ENCODE results near the gene JPH3.

The JPH3 gene

DNA sequence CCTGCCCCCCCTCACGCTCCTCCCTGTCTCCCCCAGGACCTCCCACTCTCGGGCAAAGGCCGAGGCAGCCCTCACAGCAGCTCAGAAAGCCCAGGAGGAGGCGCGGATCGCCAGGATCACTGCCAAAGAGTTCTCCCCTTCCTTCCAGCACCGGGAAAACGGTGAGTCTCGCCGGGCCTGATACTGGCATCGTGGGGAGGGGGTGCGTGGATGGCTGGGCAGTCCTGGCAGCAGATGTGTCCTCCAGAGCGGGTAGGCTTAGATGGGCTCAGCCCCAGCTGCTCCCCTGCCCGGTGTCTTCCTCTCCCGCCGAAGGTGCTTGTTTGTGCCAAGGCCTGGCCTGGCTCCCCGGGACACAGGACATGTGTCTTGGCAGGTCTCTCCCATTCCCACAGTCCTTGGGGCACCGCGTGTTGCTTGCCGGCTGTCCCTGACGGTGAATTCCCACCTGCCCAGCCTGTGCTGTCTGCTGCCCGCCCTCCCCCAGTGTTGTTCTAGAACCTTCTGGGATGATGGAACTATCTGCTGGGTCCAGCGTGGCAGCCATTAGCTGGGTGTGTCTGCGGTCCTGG, 81.9 kb downstream of the JPH3 start:
- no peak for DNase-seq

DNA sequence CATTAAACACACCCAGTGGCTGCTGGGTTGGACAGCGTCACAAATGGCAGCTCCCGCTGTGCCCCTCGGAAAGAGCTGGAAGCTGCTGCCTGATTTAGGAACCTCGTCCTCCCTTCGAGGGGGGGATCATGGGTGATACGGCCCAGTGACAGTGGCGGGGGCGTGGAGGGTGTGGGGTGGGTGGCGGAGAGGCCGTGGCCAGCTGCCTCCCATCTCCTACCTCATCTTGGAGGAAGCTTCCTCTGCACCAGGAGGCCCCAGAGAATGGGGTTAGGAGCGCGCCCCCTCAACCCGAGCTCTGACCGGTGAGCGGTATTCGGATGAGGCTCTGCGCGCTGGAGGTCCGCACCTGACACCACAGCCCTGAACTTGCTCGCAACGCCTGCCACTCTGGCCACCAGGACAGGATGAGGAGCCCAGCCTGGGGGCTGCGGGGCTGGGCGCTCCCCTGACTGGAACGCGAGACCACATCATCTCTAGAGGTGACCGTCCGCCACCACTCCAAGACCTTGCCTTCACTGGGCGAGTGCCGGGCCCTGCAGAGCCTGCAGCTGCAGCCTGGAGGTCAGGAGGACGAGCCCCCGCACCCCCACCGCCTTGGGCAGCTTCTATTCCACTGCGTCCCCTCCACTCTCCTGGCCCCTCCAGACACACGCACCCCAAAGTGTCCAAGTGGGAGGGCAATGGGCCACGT, 82.5 kb downstream of the JPH3 start:
- no peak for DNase-seq

DNA sequence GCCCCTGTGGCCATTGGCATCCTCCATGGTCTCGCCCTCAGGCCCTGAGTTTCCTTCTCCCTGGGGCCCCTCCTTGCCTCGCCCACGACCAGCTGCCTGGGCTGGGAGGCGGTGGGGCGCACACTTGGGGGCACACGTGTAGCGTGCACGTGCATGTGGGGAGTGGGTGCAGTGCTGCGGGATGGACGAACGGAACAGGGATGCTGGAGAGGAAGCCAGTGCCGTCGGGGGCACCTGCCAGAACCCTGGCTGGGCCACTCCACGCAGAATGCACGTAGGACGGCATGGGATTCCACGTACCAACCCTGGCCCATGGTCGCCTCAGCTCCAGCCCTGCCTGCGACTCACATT, 83.1 kb downstream of the JPH3 start:
- DNase-seq: no peak

DNA sequence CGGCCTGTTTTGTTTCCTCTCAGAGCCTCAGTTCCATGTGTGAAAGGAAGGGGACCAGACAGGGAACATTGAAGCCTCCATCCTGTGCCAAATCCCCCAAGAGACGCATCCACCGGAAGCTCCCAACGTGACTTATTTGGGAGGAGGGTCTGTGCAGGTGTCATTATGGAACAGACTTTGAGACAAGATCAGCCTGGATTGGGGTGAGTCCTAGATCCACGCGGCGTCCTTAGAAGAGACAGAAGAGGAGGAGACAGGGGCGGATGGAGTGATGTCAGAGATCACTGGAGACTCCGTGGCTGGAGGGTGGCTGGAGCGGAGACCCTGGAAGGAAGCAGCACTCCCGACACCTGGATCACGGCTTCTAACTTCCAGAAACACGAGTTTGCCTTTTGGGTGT, 83.5 kb downstream of the JPH3 start:
- no peak for DNase-seq

DNA sequence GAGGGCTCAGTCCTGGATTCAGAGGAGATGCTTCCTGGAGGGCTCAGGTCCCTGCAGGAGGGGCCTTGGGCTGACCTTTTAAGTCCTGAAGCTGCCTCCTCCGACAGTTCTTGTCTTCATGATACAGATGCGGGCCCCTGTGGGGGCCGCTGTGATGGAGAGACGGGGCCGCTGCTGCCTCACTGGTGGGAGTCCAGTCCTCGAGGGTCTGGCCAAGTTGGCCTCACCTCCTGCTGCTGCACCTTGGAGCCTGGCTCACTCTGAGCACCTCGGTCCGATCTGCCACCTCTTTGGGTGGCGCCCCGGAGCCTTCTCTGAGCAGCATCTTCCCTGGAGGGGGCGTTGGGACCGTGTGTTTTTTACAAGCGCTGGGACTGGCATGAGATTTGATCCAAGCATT, 84.4 kb downstream of the JPH3 start:
- no peak for DNase-seq

DNA sequence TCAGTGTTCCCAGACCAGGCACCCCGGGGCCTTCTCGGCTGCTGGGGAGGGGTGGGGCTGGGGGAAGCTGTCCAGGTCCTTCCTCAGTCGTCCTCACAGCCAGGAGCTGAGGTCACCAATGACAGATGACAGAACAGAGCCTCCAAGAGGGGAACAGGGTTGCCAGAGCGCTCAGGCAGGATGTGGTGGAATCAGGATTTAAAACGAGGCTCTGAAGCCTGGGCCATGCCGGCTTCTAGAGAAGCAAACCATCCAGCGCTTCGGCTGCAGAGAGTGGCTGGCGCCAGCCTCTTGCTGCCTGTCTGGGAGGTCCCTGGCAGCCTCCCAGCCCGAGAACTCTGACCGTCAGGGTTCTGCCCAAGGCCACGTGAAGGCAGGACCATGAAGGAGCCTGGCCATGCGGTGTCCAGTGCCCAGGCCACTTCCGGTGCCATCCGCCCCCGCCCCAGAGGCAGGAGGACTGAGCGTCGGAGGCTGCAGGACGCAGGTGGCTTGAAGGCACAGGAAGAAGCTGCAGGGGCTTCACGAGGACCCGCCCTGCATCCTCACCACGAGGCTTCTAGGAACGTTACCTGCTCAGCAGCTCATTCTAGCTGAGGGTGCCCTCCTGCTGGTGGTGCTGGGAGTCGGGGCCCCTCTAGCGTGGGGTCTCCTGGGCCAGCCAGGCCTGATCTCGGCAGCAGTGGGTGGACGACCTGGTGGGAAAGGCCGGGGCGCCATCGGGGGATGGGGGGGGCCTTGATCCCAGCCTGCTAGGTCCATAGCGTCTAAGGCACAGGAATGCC, 85.0 kb downstream of the JPH3 start:
- no peak for DNase-seq

DNA sequence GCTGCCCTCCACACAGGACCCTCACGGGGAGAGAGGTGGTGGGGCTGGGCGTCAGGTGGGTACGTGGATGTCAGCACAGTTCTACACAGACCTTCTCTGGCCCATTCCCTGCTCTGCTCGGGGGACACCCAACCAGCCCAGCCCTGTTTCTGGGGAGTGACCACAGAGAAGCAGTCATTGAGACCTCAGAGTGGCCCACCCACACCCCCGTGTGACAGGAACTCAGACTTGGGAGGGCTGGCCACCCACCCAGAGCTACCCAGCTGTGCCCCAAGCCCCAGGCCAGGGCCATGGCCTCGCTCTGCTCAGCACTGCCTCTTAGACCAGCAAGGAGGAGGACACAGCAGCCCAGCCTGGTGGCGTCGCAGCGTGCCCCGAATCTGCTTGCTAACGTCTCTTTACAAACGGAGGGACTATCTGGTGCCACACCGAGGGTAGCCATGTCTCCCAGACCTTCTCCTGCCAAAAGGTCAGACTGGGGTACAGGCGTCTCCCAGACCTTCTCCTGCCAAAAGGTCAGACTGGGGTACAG, 85.8 kb downstream of the JPH3 start:
- no peak for DNase-seq

DNA sequence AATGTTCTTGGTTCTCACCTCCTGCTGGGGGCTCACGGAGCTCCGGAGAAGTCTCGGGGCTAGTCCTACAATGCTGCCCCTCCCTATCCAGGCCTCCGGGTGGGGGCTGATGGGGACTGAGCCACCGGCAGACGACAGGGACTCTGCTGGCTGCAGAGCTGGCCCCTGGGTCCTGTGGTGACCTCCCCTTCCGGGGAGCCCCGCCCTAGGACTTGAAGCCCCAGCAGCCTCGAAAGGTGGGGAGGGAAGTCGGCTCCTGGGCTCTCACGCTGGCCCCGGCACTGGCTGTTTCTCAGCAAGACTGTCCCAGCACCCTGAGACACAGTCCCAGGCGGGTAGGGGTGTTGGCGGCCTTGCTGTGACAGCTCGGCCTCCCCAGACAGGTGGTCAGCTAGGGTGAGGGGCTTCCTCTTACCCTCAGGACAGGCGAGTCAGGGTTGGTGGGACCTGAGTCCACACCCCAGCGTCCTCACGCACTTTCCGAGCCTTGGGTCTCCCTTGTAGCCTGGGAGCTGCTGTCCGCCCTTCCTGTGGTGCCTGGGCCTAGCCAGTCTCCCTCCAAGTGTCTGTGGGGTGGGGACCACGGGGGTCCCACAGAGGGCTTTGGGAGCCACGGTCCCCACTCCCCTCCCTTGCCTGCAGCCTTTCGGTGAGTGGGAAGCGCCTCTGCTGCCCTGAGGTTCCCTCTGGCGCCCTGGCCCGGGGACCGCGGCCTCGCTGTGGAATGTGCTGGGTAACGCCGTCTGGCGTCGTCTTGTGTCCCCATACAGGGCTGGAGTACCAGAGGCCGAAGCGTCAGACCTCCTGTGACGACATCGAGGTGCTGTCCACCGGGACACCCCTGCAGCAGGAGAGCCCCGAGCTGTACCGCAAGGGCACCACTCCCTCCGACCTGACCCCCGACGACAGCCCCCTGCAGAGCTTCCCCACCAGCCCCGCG, 86.8 kb downstream of the JPH3 start:
- no peak for DNase-seq

DNA sequence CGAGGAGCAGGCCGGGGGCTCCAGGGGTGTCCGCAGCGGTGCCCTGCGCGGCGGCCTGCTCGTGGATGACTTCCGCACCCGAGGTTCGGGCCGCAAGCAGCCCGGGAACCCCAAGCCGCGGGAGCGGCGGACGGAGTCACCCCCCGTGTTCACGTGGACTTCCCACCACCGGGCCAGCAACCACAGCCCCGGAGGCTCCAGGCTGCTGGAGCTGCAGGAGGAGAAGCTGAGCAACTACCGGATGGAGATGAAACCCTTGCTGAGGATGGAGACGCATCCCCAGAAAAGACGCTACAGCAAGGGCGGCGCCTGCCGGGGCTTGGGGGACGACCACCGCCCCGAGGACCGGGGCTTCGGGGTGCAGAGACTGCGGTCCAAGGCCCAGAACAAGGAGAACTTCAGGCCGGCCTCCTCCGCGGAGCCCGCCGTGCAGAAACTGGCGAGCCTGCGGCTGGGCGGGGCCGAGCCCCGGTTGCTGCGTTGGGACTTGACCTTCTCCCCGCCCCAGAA, 87.7 kb downstream of the JPH3 start:
- DNase-seq: no peak

DNA sequence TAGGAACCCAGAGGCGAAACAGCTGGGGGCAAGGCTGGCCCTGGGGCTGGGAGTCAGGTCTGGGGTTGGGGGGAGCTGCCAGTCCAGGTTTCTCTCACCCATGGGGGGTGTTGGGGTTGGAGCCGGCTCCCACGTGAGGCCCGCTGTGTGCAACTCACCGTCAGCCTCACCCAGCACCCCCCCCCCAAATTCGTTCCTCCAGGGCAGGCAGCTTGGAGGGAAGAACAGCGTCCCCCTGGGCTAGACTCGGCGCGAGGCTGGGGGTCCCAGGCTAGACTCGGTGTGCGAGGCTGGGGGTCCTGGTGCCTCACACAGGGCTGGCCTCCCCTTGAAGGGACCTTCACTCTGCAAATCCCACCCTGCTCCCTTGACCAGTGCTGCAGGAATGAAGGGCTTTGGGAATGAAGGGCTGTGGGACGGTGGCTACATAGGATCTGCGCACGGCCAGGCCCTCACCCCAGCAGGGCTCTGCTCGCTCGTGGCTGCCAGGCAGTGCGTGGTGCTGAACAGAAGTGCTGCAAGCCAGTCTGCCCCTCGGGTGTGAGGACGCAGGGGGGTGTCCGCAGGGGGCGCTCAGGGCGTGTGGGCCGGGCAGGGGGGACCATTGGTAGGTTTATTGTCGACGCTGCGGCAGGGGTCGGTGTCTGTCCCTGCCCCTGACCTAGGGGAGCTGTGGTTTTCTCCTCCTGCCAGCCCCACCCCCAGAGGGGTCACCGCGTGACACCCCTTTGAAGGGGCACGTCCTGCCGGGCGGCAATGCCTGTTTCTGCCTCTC, 88.8 kb downstream of the JPH3 start:
- DNase-seq: no peak

DNA sequence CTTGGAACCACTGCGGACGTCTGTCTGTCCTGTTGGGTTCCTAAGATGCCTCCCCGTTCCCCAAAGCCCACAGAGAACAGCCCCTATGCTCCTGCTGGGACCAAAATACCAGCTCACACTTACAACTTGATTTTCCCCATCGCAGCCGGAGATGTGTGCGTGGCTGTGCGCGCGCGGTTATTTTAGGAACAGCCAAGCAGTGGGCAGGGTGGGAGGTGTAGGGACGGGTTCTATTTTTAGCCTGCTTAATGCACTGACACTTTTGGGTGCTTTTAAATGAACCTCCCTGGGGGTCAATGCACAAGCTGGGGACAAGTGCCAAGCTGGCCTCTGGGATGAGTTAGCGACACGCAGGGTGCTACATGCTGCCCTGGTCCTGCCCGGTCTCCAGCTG, 89.4 kb downstream of the JPH3 start:
- DNase-seq: no peak

DNA sequence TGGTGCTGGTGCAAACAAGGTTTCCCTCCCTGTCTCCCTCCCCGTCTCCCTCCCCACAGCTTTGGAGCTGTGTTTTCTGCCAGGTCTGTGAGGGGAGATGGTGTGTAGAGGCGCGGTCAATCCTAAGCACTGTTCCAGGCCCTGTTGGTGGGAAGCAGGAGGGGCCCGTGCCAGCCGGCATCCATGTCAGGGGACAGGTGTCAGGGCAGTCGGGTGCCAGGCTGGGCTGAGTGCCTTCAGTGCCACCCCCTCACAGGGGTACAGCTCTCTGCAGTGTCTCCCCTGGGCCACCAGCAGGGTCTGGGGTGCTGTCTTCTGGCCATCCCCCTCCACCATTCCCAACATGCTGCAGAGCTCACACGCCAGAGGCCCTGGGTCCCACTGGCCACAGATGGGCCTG, 89.9 kb downstream of the JPH3 start:
- no peak for DNase-seq

DNA sequence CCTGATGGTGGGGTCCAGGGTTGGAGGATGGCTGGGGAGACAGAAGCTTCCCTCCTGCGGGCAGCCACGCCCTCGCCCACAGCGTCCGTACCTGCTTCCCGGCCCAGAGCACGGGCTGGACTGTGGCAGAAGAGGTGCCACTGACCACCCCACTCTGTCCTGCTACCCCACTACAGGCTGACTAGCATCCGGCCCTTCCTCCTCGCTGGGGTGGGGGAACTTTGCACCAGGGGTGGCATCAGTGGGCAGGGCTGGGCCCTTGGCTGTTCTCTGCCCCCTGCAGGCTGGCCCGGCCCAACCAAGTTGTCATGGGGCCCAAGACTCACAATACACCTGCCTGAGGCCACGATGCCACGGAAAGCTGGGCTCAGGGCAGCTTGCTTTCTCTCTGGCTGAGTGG, 90.4 kb downstream of the JPH3 start:
- no peak for DNase-seq

DNA sequence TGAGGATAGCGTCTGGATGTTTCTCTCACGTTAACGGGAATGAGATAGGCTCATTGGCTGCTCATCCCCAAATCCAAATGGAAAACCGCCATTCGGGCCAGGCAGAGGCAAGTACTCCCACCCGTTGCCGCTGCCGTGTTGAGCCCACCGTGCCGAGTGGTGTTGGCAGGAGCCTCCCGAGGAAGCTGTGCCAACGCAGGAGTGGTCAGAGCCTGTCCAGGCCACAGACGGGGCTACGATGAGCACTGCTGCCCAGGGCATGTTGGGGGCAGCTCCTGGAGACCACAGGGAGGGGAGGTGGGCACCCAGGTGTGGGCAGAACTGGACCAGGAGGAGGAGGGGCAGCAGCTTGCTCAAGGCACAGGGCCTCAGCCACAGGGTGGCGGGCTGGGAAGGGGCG, 91.5 kb downstream of the JPH3 start:
- no peak for DNase-seq

DNA sequence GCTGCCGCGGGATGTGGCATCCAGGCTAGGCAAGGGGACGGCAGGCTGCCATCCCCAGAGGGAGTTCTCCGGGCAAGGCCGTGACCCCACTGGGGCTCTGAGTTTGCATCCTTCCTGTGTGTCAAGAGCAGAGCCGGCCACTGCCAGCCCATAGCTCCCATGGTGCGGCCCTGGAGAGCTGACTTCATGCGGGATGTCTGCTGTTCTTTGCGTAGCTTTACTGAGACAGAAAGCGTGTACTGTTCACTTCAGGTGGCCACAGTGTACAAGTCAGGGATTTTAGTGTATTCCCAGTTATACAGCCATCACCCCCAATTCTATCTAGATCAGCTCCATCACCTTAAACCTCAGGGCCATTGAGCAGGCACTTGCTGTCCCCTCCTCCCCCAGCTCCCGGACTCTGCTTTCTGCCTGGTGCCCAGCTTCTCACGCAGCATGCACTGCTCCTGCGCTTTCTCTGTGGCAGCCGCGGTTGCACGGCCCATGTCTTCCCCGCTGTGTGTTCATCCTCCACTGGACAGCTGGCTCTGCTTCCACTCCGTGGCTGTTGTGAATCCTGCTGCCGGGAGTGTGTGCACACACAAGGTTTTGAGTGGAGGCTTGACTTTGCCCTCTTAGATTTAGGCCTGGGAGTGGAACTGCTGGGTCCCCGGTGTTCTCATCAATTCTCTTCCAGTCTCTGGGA, 92.3 kb downstream of the JPH3 start:
- DNase-seq: no peak

DNA sequence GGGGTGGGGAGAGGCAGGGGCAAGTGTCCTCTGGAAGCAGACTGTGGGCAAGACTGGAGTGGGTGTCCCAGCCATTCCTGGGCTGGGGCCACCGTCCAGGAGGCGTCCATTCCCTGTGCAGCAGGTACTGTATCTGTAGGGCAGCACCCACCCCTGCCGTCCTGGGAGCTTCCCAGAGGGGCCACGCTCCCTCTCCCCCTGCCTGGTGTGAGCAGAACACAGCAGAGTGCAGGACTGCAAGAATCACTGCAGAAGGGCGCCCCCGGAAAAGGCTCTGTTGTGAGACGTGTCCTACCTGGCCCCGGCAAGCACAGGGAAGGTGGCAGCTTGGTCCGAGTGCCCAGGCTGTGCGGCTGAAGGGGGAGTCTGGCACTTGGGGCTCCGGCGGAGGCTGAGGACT, 93.2 kb downstream of the JPH3 start:
- no peak for DNase-seq

DNA sequence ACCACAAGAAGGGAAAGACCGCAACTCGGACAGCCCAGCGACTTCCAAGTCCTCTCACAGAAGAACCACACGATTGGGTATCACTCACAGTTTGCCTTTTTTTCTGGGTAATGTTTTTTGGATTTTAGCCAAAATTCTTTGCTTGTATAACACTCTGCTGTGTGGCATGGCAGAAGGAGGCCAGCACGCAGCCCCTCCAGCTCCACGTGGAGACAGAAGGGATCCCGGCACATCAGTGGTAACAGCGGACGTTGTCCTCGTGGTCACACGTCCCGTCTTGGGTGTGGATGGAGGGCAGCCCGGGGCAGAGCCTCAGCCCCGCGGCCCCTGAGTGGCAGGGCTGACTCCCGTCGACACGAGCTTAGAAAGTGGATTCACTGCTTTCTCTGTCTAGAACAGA, 94.4 kb downstream of the JPH3 start:
- no peak for DNase-seq

DNA sequence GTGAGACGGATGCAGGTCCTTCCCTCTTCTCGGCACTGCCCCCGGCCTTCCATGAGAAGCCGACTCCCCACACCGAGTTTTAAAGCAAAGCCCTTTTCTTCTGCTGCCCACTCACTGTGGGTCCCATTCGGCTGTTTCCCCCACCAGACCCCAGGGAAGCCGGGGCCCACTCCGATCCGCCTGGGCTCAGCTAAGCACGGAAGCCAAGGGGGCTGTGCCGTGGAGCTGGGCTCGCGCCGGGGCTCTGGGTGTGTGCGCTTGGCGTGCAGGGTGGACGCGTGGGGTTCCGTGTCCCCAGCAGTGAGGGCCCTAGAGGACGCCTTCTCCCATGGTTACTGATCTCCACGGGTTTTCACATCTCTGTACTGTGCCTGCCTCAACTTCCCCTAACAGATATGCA, 94.9 kb downstream of the JPH3 start:
- DNase-seq: no peak

DNA sequence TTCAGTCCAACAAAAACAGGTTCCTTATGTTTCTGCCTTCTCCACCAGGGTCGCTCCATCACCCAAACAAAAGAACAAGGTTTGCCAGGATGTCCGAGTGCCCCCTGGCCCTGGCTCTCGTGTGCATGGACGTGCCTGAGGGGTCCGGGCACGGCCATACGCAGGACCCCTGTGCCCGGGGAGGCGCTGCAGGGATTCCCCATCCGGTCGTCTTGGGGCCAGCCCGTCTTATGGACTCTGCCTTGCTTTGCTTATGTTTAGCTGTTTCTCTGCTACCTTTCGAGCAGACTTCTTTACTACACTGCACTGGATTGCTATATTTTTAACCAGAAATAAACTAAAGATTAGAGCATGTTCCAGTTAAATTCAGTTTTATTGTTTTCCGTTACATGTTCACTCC, 95.5 kb downstream of the JPH3 start:
- no peak for DNase-seq

DNA sequence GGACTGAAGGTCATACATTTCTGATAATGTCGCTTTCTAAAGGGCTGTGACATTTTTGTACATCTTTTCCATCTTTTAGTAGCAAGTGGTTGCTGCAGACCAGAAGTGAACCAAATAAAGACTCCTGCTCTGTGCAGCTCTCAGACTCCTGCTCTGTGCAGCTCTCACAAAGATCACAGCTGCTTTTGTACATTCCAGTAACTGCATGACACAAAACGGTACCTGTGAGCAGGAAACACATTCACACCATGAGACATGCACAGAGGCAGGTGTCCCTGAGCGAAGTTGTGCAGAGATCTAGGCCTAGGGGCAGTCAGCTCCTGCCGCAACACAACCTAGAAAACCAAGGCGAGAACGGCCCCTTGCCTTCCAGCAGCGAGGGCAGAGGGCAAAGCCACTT, 95.9 kb downstream of the JPH3 start:
- no peak for DNase-seq

DNA sequence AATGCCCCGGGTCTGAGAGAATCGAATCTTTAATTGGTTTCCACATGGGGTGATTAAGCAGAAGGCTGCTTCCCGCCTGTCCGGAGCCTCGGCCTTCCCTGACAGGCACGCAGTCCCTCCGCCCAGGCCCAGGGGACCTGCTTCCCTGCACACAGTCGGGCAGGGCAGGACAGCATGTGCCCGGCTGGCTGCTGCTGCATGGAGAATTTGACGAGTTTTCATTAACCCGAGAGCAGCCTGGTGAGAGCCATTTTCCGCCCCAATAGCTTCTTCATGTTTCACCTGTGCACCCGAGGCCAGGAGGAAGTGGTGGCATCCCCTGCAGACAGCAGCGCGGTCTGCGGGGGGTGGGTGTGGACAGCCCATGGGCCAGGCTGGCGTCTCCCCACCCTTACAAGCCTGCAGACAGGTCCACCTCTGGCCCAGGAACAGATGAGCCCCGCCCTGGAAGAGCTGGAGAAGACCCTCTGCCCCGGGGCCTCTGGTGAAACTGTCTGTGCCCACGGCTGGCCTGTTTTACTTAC, 96.4 kb downstream of the JPH3 start:
- no peak for DNase-seq

Measured in hematopoietic multipotent progenitor cell treated with erythropoietin and hydrocortisone succinate and interleukin-3 and kit ligand, for 8 days (in vitro differentiated cells).